ENCODE measurements around the gene CBFA2T2. TPM values are rescaled to one million over a fixed set of nuclear protein-coding genes. Genes with fewer than 3 reads are reported as not detected.

The CBFA2T2 gene
- total and polyA plus RNA-seq, 9 donors, result 9.4 to 29.8 (median 21.2) TPM

GRCh38 chr20:33668466-33669155 is 178.7 kb downstream of the CBFA2T2 start:
- DNase-seq, result peak in 2 of 5 donors; percentile 30 to 52
- no peak overlapping the region for H3K4me3 ChIP-seq
- no peak overlapping the region for H3K27ac ChIP-seq
- intact Hi-C loops (cut with DNase I), result loop anchor here in 2 of 4 donors (5.0 to 10.0 kb wide), 2 partner anchors 64 to 66 kb away; partner anchors contain the start of gene ZNF341 (in 2 of the 2)
- no peaks in the 10 kb centered on the region for H3K9me3 ChIP-seq
- WGBS, 3 donors, result 79 to 82% (median 79%) methylated on average over 13 of the region's 13 CpGs
- H3K36me3 ChIP-seq, result no peaks in the 10 kb centered on the region
- H3K4me1 ChIP-seq (ENCODE audit: insufficient read depth), result peaks cover 18% of the 10 kb centered on the region
- no peak for TF ChIP-seq POLR2A (IDR thresholded peaks at IDR 0.05)
- no peaks in the 10 kb centered on the region for H3K27me3 ChIP-seq

- no peaks in the 10 kb centered on the region for H3K27me3 ChIP-seq
- no peak overlapping the region for H3K27ac ChIP-seq
- H3K4me3 ChIP-seq, result no peak overlapping the region
- WGBS, 3 donors, result 92 to 96% (median 93%) methylated on average over 5 of the region's 5 CpGs
- intact Hi-C loops (cut with DNase I), result loop anchor here in 2 of 4 donors (5.0 to 10.0 kb wide), 2 partner anchors 63 to 66 kb away; partner anchors contain the start of gene ZNF341 (in 2 of the 2)
- no peaks in the 10 kb centered on the region for H3K9me3 ChIP-seq
- DNase-seq, result no peak
- H3K36me3 ChIP-seq, result no peaks in the 10 kb centered on the region
- TF ChIP-seq POLR2A (IDR thresholded peaks at IDR 0.05) (no peak), EP300 (IDR thresholded peaks at IDR 0.05) (no peak), CTCF (IDR thresholded peaks at IDR 0.05) (no peak)
- H3K4me1 ChIP-seq (ENCODE audit: insufficient read depth), result peaks cover 15% of the 10 kb centered on the region
Observed at GRCh38 chr20:33669224-33669623, 179.3 kb downstream of the CBFA2T2 start.

GRCh38 chr20:33669873-33670640 is 180.2 kb downstream of the CBFA2T2 start:
- WGBS, 3 donors, result 80 to 83% (median 80%) methylated on average over 13 of the region's 13 CpGs
- H3K27ac ChIP-seq, result no peak overlapping the region
- peak in 3 of 5 donors; percentile 9 to 38 (median 26) for DNase-seq
- no peak overlapping the region for H3K4me3 ChIP-seq
- no peaks in the 10 kb centered on the region for H3K9me3 ChIP-seq
- H3K4me1 ChIP-seq (ENCODE audit: insufficient read depth), result peaks cover 16% of the 10 kb centered on the region
- no peaks in the 10 kb centered on the region for H3K36me3 ChIP-seq
- intact Hi-C loops (cut with DNase I), result loop anchor here in 2 of 4 donors (5.0 to 10.0 kb wide), 3 partner anchors 62 to 145 kb away; partner anchors contain the start of genes ZNF341 (in 2 of the 2) and CHMP4B (in 1 of the 2)
- TF ChIP-seq EP300 (IDR thresholded peaks at IDR 0.05), result no peak
- no peak for TF ChIP-seq CTCF (IDR thresholded peaks at IDR 0.05)
- no peak for TF ChIP-seq POLR2A (IDR thresholded peaks at IDR 0.05)
- H3K27me3 ChIP-seq, result no peaks in the 10 kb centered on the region

- peak in 1 of 5 donors; percentile 9 for DNase-seq
- Histone ChIP-seq H3K36me3 (no peaks in the 10 kb centered on the region), H3K4me1 (ENCODE audit: insufficient read depth) (peaks cover 18% of the 10 kb centered on the region), H3K4me3 (no peak overlapping the region), H3K27ac (peak overlapping the region in 1 of 2 donors; percentile 93), H3K27me3 (no peaks in the 10 kb centered on the region), H3K9me3 (no peaks in the 10 kb centered on the region)
- no peak for TF ChIP-seq POLR2A (IDR thresholded peaks at IDR 0.05)
- WGBS, 3 donors, result 78 to 85% (median 84%) methylated on average over 6 of the region's 6 CpGs
- intact Hi-C loops (cut with DNase I), result loop anchor here in 1 of 4 donors (10.0 kb wide), 1 partner anchor 144 kb away; the partner anchor contains the start of gene CHMP4B
Observed at GRCh38 chr20:33670715-33671499, 181.0 kb downstream of the CBFA2T2 start.
